Fibroblast of lung (primary cell): ENCODE results near the gene PTPRF. TPM values are rescaled to one million over a fixed set of nuclear protein-coding genes. Genes with fewer than 3 reads are reported as not detected.
A peak's percentile ranks its signal among the peaks of the same experiment; 100 is the strongest.

ENCODE experiments used
- DNase-seq, 2 donors: peaks; one replicate each; pipeline versions ENCODE4 v3.0.0 to v3.0.0-alpha.2; 2010; ENCODE audit warnings: low read depth in 2 of 2
- H2AFZ ChIP-seq: 2 replicates; pipeline ENCODE4 v1.5.1; 2012; ENCODE audit warnings: low read length, control low read depth, inconsistent platforms
- H3K27ac ChIP-seq: 2 replicates; pipeline ENCODE4 v1.5.1; 2011; ENCODE audit warnings: low read length, control low read depth; ENCODE audit not compliant: insufficient read depth
- H3K27me3 ChIP-seq: 2 replicates; pipeline ENCODE4 v1.5.1; 2011; ENCODE audit warnings: mild to moderate bottlenecking, low read length; ENCODE audit not compliant: control insufficient read depth, insufficient read depth
- H3K36me3 ChIP-seq: 2 replicates; pipeline ENCODE4 v1.5.1; 2011; ENCODE audit warnings: low read length; ENCODE audit not compliant: control insufficient read depth, insufficient read depth
- H3K4me1 ChIP-seq: 2 replicates; pipeline ENCODE4 v1.5.1; 2011; ENCODE audit warnings: low read length; ENCODE audit not compliant: control insufficient read depth, insufficient read depth; ENCODE audit errors: extremely low read depth
- H3K4me2 ChIP-seq: 2 replicates; pipeline ENCODE4 v1.5.1; 2011; ENCODE audit warnings: low read length, control low read depth; ENCODE audit not compliant: insufficient read depth; ENCODE audit errors: extremely low read depth
- H3K4me3 ChIP-seq, 4 experiments: fragments of 200-600 bp in 1 of 4; sonication (generic) in 1 of 4; replicated peaks in 1 of 4; 2 replicates each; pipeline ENCODE4 v1.5.1; 2011 to 2016; ENCODE audit warnings: low read length in 4 of 4, low read depth in 3 of 4, mild to moderate bottlenecking in 3 of 4, control low read depth in 2 of 4, inconsistent platforms in 1 of 4, mixed read lengths in 1 of 4; ENCODE audit not compliant: insufficient read depth in 1 of 4; ENCODE audit errors: control extremely low read depth in 1 of 4
- H3K79me2 ChIP-seq: 2 replicates; pipeline ENCODE4 v1.5.1; 2012; ENCODE audit warnings: mild to moderate bottlenecking, low read length, inconsistent platforms; ENCODE audit not compliant: control insufficient read depth, insufficient read depth
- H3K9ac ChIP-seq: 2 replicates; pipeline ENCODE4 v1.5.1; 2011; ENCODE audit warnings: mild to moderate bottlenecking, low read length, control low read depth; ENCODE audit not compliant: insufficient read depth
- H3K9me3 ChIP-seq: 2 replicates; pipeline ENCODE4 v1.5.1; 2012; ENCODE audit warnings: low read depth, low read length; ENCODE audit not compliant: control insufficient read depth, insufficient read depth
- H4K20me1 ChIP-seq: 2 replicates; pipeline ENCODE4 v1.5.1; 2011; ENCODE audit warnings: low read length; ENCODE audit not compliant: control insufficient read depth, insufficient read depth; ENCODE audit errors: extremely low read depth
- EZH2 ChIP-seq: IDR thresholded peaks from 2 replicates; pipeline ENCODE4 v1.5.1; 2012; ENCODE audit warnings: low read length, control low read depth, mild to moderate bottlenecking; ENCODE audit errors: missing control alignments
- polyA plus RNA-seq, 2 donors: library from polyadenylated mRNA; depleted of rRNA in 1 of 2; stranded (reverse) in 1 of 2; unstranded in 1 of 2; fragments of >200 nt; gene quantifications; 2 replicates each; pipeline ENCODE4 v1.2.1, GENCODE V29; 2011 to 2012; ENCODE audit warnings: missing spikeins in 1 of 2
- total RNA-seq: library from RNA; depleted of rRNA; stranded (reverse); fragments of >200 nt; gene quantifications from 2 replicates; pipeline ENCODE4 v1.2.1, GENCODE V29; 2014
- TF ChIP-seq, protein P1 (sequence below), 2 donors: IDR thresholded peaks in 1 of 2; conservative IDR thresholded peaks in 1 of 2; 1 replicate in 1 of 2; 2 replicates in 1 of 2; pipeline ENCODE4 v1.5.1; 2011 to 2012; ENCODE audit warnings: low read length in 2 of 2, control low read depth in 1 of 2, inconsistent platforms in 1 of 2, low read depth in 1 of 2, mild to moderate bottlenecking in 1 of 2

Gene PTPRF
- total and polyA plus RNA-seq, 2 donors (not counting 1 experiment from before 2014, with no cell fraction given): 45.2 to 52.0 TPM

DNA sequence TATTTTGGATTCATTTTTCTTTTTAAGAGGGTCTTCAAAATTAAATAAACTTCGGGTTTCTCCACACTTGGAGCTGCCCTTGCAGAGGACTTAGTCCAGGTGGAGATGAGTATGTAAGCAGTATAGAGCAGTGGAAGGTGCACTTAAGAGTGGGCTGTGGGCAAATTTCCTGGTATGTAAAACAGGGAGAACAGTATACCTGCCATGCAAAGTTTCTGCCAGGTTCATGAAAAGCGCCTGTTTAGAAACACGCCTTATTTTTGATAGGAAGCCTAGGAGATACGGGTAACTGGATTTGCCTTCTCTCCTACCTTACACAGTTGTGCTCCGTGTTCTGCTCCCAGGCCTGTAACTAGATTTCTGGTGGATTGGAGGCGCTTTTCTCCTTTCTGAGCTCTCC, 120.5 kb downstream of the PTPRF start:
- H3K4me3 ChIP-seq: peak overlapping the region; percentile 82 to 99 (median 88)
- no peak for TF ChIP-seq EZH2
- TF ChIP-seq, protein P1, sequence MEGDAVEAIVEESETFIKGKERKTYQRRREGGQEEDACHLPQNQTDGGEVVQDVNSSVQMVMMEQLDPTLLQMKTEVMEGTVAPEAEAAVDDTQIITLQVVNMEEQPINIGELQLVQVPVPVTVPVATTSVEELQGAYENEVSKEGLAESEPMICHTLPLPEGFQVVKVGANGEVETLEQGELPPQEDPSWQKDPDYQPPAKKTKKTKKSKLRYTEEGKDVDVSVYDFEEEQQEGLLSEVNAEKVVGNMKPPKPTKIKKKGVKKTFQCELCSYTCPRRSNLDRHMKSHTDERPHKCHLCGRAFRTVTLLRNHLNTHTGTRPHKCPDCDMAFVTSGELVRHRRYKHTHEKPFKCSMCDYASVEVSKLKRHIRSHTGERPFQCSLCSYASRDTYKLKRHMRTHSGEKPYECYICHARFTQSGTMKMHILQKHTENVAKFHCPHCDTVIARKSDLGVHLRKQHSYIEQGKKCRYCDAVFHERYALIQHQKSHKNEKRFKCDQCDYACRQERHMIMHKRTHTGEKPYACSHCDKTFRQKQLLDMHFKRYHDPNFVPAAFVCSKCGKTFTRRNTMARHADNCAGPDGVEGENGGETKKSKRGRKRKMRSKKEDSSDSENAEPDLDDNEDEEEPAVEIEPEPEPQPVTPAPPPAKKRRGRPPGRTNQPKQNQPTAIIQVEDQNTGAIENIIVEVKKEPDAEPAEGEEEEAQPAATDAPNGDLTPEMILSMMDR (conservative IDR thresholded peaks at IDR 0.05 in 1 of 2, IDR thresholded peaks at IDR 0.05 in 1 of 2; ENCODE audit: low read depth in 1 of 2, low read length in 2 of 2): no peak
- H4K20me1 ChIP-seq: no peaks in the 10 kb centered on the region
- no peak for DNase-seq
- H3K4me1 ChIP-seq: peaks cover 4% of the 10 kb centered on the region
- H3K27ac ChIP-seq: no peak overlapping the region
- H3K9me3 ChIP-seq: no peaks in the 10 kb centered on the region
- H3K27me3 ChIP-seq: no peaks in the 10 kb centered on the region
- peaks cover 33% of the 10 kb centered on the region for H3K79me2 ChIP-seq
- peak overlapping the region; percentile 98 for H3K4me2 ChIP-seq
- H3K36me3 ChIP-seq: peaks cover 6% of the 10 kb centered on the region
- H2AFZ ChIP-seq: no peak overlapping the region
- H3K9ac ChIP-seq: no peak overlapping the region

DNA sequence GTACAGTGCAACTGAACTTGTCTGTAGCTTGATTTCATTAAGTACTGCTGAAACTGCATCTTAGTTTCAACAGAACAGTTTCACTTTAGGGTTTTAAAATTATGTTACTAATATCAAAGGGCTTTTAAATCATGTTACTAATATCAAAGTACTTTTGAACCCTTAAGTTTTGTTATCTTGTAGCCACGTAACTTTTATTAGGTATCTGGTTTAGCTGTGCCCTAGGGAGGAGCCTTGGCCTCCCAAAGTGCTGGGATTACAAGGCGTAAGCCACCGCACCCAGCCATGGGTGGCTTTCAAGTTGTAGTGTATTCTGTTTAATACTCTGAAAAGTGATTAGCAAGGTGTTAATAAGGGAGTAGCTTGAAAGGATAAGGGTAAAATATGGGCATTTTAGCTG, 121.2 kb downstream of the PTPRF start:
- Histone ChIP-seq H3K27me3 (no peaks in the 10 kb centered on the region), H3K79me2 (peaks cover 33% of the 10 kb centered on the region), H3K9ac (no peak overlapping the region), H3K9me3 (no peaks in the 10 kb centered on the region), H3K4me3 (peak overlapping the region; percentile 82 to 99 (median 88)), H3K36me3 (peaks cover 6% of the 10 kb centered on the region), H3K4me1 (peaks cover 4% of the 10 kb centered on the region), H3K4me2 (peak overlapping the region; percentile 98), H3K27ac (no peak overlapping the region), H2AFZ (no peak overlapping the region), H4K20me1 (no peaks in the 10 kb centered on the region)
- DNase-seq: no peak
- TF ChIP-seq EZH2: no peak
- TF ChIP-seq, protein P1 (conservative IDR thresholded peaks at IDR 0.05 in 1 of 2, IDR thresholded peaks at IDR 0.05 in 1 of 2; ENCODE audit: low read depth in 1 of 2, low read length in 2 of 2): no peak

DNA sequence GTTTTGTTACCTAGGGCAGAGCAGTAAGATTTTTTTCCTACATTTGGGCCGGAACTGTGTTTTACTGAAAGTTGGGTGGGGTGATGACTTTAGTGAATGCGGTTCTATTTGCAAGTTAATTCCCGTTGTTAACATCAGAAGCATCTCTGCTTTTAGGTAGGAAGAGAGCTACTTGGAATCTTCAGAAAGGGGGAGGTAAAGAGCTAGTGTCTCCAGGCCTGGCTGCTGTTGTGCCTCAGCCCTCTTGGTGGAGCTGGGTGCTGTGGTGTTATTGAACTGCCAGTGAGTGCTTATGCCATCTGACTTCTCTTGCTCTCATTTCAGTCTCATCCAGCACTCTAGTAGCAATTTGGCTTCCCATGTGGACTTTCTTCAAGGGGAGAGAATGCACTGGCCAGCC, 122.7 kb downstream of the PTPRF start:
- Histone ChIP-seq H3K4me2 (no peak overlapping the region), H3K79me2 (peaks cover 33% of the 10 kb centered on the region), H4K20me1 (no peaks in the 10 kb centered on the region), H3K36me3 (peaks cover 7% of the 10 kb centered on the region), H3K27me3 (no peaks in the 10 kb centered on the region), H2AFZ (no peak overlapping the region), H3K9me3 (no peaks in the 10 kb centered on the region), H3K4me1 (peaks cover 4% of the 10 kb centered on the region), H3K27ac (no peak overlapping the region), H3K9ac (no peak overlapping the region), H3K4me3 (no peak overlapping the region)
- peak in 1 of 2 donors; percentile 23 for DNase-seq
- no peak for TF ChIP-seq EZH2
- TF ChIP-seq, protein P1 (conservative IDR thresholded peaks at IDR 0.05 in 1 of 2, IDR thresholded peaks at IDR 0.05 in 1 of 2; ENCODE audit: low read depth in 1 of 2, low read length in 2 of 2): peak; percentile 25 to 34
